ENCODE measurements around the gene RNF208. TPM values are rescaled to one million over a fixed set of nuclear protein-coding genes. Genes with fewer than 3 reads are reported as not detected.

Gene RNF208
- polyA plus RNA-seq, 1 donor from 2014 or later = 1.5 TPM

- no peak overlapping the region for H2AFZ ChIP-seq (ENCODE audit: low read depth, low read length)
- H3K4me3 ChIP-seq (ENCODE audit: low read length) = no peak overlapping the region
- H3K4me2 ChIP-seq (ENCODE audit: low read length) = no peak overlapping the region
- H3K9me2 ChIP-seq (ENCODE audit: insufficient read depth, low read length) = no peaks in the 10 kb centered on the region
- H3K27me3 ChIP-seq (ENCODE audit: insufficient read depth, low read depth, low read length) = no peaks in the 10 kb centered on the region
- no peaks in the 10 kb centered on the region for H3K9me3 ChIP-seq (ENCODE audit: low read length)
- H3K9ac ChIP-seq (ENCODE audit: low read length) = no peak overlapping the region
- TF ChIP-seq POLR2AphosphoS5 (IDR thresholded peaks at IDR 0.05) = no peak
- TF ChIP-seq EP300 (conservative IDR thresholded peaks at IDR 0.05; ENCODE audit: poor library complexity, severe bottlenecking) = no peak
- TF ChIP-seq CTCF (IDR thresholded peaks at IDR 0.05; ENCODE audit: poor library complexity, severe bottlenecking) = no peak
- no peak for TF ChIP-seq RAD21 (conservative IDR thresholded peaks at IDR 0.05)
- TF ChIP-seq MXI1 (conservative IDR thresholded peaks at IDR 0.05; ENCODE audit: poor library complexity, severe bottlenecking) = no peak
- TF ChIP-seq REST (IDR thresholded peaks at IDR 0.05; ENCODE audit: borderline replicate concordance) = no peak
- no peak for TF ChIP-seq EZH2 (IDR thresholded peaks at IDR 0.05; ENCODE audit: borderline replicate concordance, insufficient read depth, low read length, poor library complexity, severe bottlenecking)
- TF ChIP-seq SMC3 (conservative IDR thresholded peaks at IDR 0.05; ENCODE audit: poor library complexity) = no peak
- no peak for TF ChIP-seq TAF1 (IDR thresholded peaks at IDR 0.05; ENCODE audit: low read depth)
- no peaks in the 10 kb centered on the region for H4K20me1 ChIP-seq (ENCODE audit: insufficient read depth)
- no peaks in the 10 kb centered on the region for H3F3A ChIP-seq (ENCODE audit: insufficient read depth, low read length, poor library complexity, severe bottlenecking)
- no peaks in the 10 kb centered on the region for H3K36me3 ChIP-seq (ENCODE audit: insufficient read depth, low read length)
- no peak overlapping the region for H3K27ac ChIP-seq (ENCODE audit: low read length)
- no peaks in the 10 kb centered on the region for H3K79me2 ChIP-seq (replicated peaks; ENCODE audit: insufficient read depth, low read length)
These were observed 44.1 kb upstream of the RNF208 start for GRCh38 chr9:137266162-137266527.

- TF ChIP-seq POLR2AphosphoS5 (IDR thresholded peaks at IDR 0.05) = no peak
- TF ChIP-seq TAF1 (IDR thresholded peaks at IDR 0.05; ENCODE audit: low read depth) = no peak
- no peak for TF ChIP-seq CTCF (IDR thresholded peaks at IDR 0.05; ENCODE audit: poor library complexity, severe bottlenecking)
- no peak for TF ChIP-seq SMC3 (conservative IDR thresholded peaks at IDR 0.05; ENCODE audit: poor library complexity)
- TF ChIP-seq EP300 (conservative IDR thresholded peaks at IDR 0.05; ENCODE audit: poor library complexity, severe bottlenecking) = no peak
- no peak for TF ChIP-seq REST (IDR thresholded peaks at IDR 0.05; ENCODE audit: borderline replicate concordance)
- no peak for TF ChIP-seq EZH2 (IDR thresholded peaks at IDR 0.05; ENCODE audit: borderline replicate concordance, insufficient read depth, low read length, poor library complexity, severe bottlenecking)
These were observed 43.6 kb upstream of the RNF208 start for GRCh38 chr9:137265496-137266161.

More at GRCh38 chr9:137265496-137266161, 43.6 kb upstream of the RNF208 start:
- Histone ChIP-seq H3K36me3 (ENCODE audit: insufficient read depth, low read length) (no peaks in the 10 kb centered on the region), H3K9me3 (ENCODE audit: low read length) (no peaks in the 10 kb centered on the region), H3K27ac (ENCODE audit: low read length) (no peak overlapping the region), H4K20me1 (ENCODE audit: insufficient read depth) (no peaks in the 10 kb centered on the region), H3K9me2 (ENCODE audit: insufficient read depth, low read length) (no peaks in the 10 kb centered on the region), H3K9ac (ENCODE audit: low read length) (no peak overlapping the region), H3K79me2 (replicated peaks; ENCODE audit: insufficient read depth, low read length) (no peaks in the 10 kb centered on the region), H3F3A (ENCODE audit: insufficient read depth, low read length, poor library complexity, severe bottlenecking) (no peaks in the 10 kb centered on the region), H3K27me3 (ENCODE audit: insufficient read depth, low read depth, low read length) (no peaks in the 10 kb centered on the region), H3K4me3 (ENCODE audit: low read length) (no peak overlapping the region), H2AFZ (ENCODE audit: low read depth, low read length) (no peak overlapping the region), H3K4me2 (ENCODE audit: low read length) (no peak overlapping the region)
